Mucosa of descending colon (tissue), 3 donors: ENCODE measurements around the gene BTF3L4. TPM values are rescaled to one million over a fixed set of nuclear protein-coding genes. Genes with fewer than 3 reads are reported as not detected.
"Not testable (repeated sequence)": the region's sequence is repeated elsewhere in the genome, so short reads cannot be mapped to it uniquely, and the experiment has no call there.

Experiments
- ATAC-seq: fragments of 200-7000 bp; cut with Tn5 transposase; one replicate; pipeline ENCODE4 v1.9.1; 2020; ENCODE audit warnings: mild to moderate bottlenecking, moderate library complexity
- DNase-seq, 3 donors: peaks; one replicate each; pipeline ENCODE4 v3.0.0-alpha.2; 2020
- H3K36me3 ChIP-seq: fragments of 200-600 bp; one replicate; pipeline ENCODE4 v1.8.0; 2021; ENCODE audit warnings: low read depth, mild to moderate bottlenecking
- H3K4me1 ChIP-seq: fragments of 200-600 bp; one replicate; pipeline ENCODE4 v1.8.0; 2021; ENCODE audit warnings: low read depth, mild to moderate bottlenecking
- H3K4me3 ChIP-seq: fragments of 200-600 bp; one replicate; pipeline ENCODE4 v1.8.0; 2021; ENCODE audit warnings: mild to moderate bottlenecking
- H3K9me3 ChIP-seq: fragments of 200-600 bp; one replicate; pipeline ENCODE4 v1.8.0; 2021; ENCODE audit warnings: mild to moderate bottlenecking
- CTCF ChIP-seq: fragments of 200-600 bp; IDR thresholded peaks from one replicate; pipeline ENCODE4 v1.8.0; 2022; ENCODE audit warnings: antibody characterized with exemption, mild to moderate bottlenecking
- intact Hi-C, 2 donors: fragments of 100-400 bp; cut with DNase I in 1 of 2; cut with micrococcal nuclease in 1 of 2; formaldehyde crosslinking; loops; one replicate each; pipeline versions ENCODE4 v1.11.0 to v1.11.1; 2022; cut with DNase I, micrococcal nuclease
- total RNA-seq, 3 donors: library from RNA; stranded (reverse); fragmentation: NEBNext Ultra II Directional in 2 of 3; extraction: Animal tissue kit (Norgen Biotek cat#: 25700) in 2 of 3; gene quantifications; one replicate each; pipeline versions ENCODE4 v1.2.1 to v1.2.4, GENCODE V29; 2021 to 2023
- donor health status: DM: no; HTN: no; CAD: no; lungs with moderate emphysema.
- donor health status: DM: no; HTN: no; CAD: no.
- donor health status: DM: no; HTN: yes; CAD: no.

Gene BTF3L4
- total RNA-seq, 3 donors from 2014 or later, result 22.4 to 27.7 (median 26.4) TPM

- H3K4me3 ChIP-seq, result no peak overlapping the region
- no peaks in the 10 kb centered on the region for H3K36me3 ChIP-seq
- no peak for TF ChIP-seq CTCF
- DNase-seq (peak in 1 of 3 donors; percentile 35), ATAC-seq (peak; percentile 46)
- no peaks in the 10 kb centered on the region for H3K9me3 ChIP-seq
- H3K4me1 ChIP-seq, result peaks cover 7% of the 10 kb centered on the region
- intact Hi-C loops, result no loop called here
Observed at GRCh38 chr1:52037402-52037814, 18.7 kb upstream of the BTF3L4 start.

GRCh38 chr1:52037909-52038308, 18.2 kb upstream of the BTF3L4 start:
- ATAC-seq (no peak), DNase-seq (no peak)
- Histone ChIP-seq H3K9me3 (no peaks in the 10 kb centered on the region), H3K36me3 (no peaks in the 10 kb centered on the region), H3K4me3 (no peak overlapping the region), H3K4me1 (peaks cover 4% of the 10 kb centered on the region)
- intact Hi-C loops, result no loop called here
- no peak for TF ChIP-seq CTCF

GRCh38 chr1:52041551-52042185, 14.4 kb upstream of the BTF3L4 start:
- no peak for ATAC-seq
- TF ChIP-seq CTCF, result no peak
- intact Hi-C loops, result no loop called here
- Histone ChIP-seq H3K36me3 (no peaks in the 10 kb centered on the region), H3K4me1 (peaks cover 4% of the 10 kb centered on the region), H3K9me3 (no peaks in the 10 kb centered on the region), H3K4me3 (no peak overlapping the region)
- DNase-seq, result no peak

GRCh38 chr1:52045236-52045635, 10.9 kb upstream of the BTF3L4 start:
- intact Hi-C loops, result no loop called here
- no peaks in the 10 kb centered on the region for H3K36me3 ChIP-seq
- no peaks in the 10 kb centered on the region for H3K9me3 ChIP-seq
- no peak overlapping the region for H3K4me3 ChIP-seq
- no peak for TF ChIP-seq CTCF
- H3K4me1 ChIP-seq, result no peaks in the 10 kb centered on the region
- no peak for ATAC-seq
- no peak for DNase-seq

- H3K36me3 ChIP-seq, H3K4me1 ChIP-seq, H3K4me3 ChIP-seq, ATAC-seq, H3K9me3 ChIP-seq, DNase-seq, intact Hi-C loops: not testable (repeated sequence)
Observed at GRCh38 chr1:52045666-52046195, 10.4 kb upstream of the BTF3L4 start.

GRCh38 chr1:52049337-52049736, 6.8 kb upstream of the BTF3L4 start:
- H3K4me1 ChIP-seq, result peaks cover 13% of the 10 kb centered on the region
- intact Hi-C loops, ATAC-seq, H3K36me3 ChIP-seq, DNase-seq, H3K4me3 ChIP-seq, H3K9me3 ChIP-seq: not testable (repeated sequence)
